AG09309 (cell line): ENCODE data around the gene ZNHIT2.
A peak's percentile ranks its signal among the peaks of the same experiment; 100 is the strongest.

ENCODE experiments used
- DNase-seq: peaks from one replicate; pipeline ENCODE4 v3.0.0-alpha.2; 2010; ENCODE audit warnings: low read depth
- H3K4me3 ChIP-seq: 2 replicates; pipeline ENCODE4 v1.5.1; 2011; ENCODE audit warnings: mild to moderate bottlenecking, low read depth, low read length, moderate library complexity; ENCODE audit not compliant: control insufficient read depth
- TF ChIP-seq, protein P1 (sequence below): IDR thresholded peaks from 2 replicates; pipeline ENCODE4 v1.5.1; 2011; ENCODE audit warnings: mild to moderate bottlenecking, low read depth, low read length, inconsistent platforms; ENCODE audit not compliant: insufficient read depth, control insufficient read depth; ENCODE audit errors: missing control alignments

ZNHIT2 gene

DNA sequence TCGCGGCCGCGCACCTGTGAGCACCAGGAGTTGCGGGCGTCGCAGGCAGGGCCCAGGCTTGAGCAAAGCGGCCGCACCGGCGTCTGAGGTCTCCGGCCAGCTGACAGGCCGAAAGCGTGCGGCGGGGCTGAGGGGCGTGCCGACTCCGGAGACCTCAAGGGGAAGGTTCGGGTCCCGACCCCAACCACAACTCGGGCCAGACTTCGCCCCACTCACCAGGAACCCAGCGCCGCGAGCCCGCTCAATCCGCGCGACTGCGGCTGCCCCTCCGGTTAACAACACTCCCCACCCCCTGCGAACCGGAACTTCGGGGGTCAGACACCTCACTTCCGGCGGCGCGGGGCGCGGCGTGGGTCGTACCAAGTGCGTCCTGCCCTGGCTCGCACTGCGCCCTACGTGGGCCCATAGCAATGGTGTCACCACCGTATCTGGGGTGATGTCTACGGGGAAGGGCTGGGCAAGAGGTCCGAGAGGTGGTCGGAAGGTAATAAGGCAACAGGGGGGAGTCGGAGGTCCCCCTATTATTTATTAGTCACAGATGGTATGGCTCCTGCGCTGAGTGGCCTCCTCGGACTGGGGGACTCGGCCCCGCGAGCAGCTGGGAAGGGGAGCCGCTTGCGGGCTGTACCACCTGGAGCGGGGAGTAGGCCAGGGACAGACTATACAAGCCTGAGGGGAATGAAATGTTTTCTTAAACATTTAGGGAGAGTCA, 16.9 kb upstream of the ZNHIT2 start, which contains the start of gene SYVN1:
Gene SYVN1 (minus strand): TSS at position 280 of the 712 bp plus-strand sequence. CDS start 918 bp downstream, outside the sequence.
- peak within 1 kb of the TSS; percentile 92 for H3K4me3 ChIP-seq
- TF ChIP-seq, protein P1, sequence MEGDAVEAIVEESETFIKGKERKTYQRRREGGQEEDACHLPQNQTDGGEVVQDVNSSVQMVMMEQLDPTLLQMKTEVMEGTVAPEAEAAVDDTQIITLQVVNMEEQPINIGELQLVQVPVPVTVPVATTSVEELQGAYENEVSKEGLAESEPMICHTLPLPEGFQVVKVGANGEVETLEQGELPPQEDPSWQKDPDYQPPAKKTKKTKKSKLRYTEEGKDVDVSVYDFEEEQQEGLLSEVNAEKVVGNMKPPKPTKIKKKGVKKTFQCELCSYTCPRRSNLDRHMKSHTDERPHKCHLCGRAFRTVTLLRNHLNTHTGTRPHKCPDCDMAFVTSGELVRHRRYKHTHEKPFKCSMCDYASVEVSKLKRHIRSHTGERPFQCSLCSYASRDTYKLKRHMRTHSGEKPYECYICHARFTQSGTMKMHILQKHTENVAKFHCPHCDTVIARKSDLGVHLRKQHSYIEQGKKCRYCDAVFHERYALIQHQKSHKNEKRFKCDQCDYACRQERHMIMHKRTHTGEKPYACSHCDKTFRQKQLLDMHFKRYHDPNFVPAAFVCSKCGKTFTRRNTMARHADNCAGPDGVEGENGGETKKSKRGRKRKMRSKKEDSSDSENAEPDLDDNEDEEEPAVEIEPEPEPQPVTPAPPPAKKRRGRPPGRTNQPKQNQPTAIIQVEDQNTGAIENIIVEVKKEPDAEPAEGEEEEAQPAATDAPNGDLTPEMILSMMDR, result no peak
- peak; percentile 51 for DNase-seq

DNA sequence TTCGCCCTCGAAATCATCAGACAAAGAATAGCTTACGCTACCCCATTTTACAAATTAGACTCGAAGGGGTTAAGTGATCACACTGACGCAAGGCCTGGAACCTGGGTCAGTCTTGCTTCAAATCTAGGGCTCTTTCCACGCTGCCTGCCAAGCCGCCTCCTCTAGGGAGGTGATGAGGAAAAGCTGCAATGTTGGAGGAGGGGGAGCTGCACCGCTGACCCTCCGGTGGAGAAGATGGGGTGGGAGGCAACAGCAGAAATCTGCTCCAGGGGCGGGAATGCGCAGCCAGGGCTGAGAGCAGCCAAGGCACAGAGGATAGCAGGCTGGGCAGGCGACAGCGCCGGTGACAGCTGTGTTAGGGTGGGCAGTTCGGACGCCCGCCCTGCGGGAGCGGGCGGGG, 16.2 kb upstream of the ZNHIT2 start:
- TF ChIP-seq, protein P1, result no peak
- H3K4me3 ChIP-seq, result peak overlapping the region; percentile 92
- DNase-seq, result no peak

DNA sequence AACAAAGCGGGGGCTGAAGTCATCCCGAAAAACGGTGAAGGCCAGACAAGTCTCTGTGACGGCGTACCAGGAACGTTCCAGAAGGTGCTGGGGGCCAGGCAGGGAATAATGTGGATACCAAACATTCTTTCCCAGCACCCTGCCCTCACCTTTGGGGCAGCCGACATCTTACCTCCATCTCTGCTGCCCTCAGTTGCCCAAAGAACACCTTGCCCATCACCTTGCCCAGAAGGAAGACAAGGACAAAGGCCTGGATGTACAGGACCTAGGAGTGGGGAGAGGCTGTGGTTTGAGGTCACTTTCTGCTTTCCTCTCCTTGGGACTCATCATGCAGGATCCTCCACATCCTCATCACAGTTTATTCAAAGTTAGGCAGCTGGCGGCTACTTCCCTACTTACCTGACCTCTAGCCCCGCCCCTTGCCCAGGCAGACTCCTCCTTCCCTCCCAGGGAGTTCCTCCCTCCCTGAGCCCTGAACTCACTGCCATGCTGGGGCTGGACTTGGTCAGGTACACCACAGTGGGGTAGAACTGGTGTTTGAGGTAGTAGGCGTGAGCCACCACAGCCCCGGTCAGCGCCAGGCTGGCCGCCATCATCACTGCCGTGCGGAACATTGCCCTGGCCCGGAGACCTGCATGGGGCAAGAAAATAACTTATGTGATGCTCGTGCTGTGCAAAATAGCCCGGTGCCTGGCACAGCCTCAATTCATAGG, 15.6 kb upstream of the ZNHIT2 start:
- DNase-seq, result no peak
- TF ChIP-seq, protein P1, result no peak
- peak overlapping the region; percentile 92 for H3K4me3 ChIP-seq

DNA sequence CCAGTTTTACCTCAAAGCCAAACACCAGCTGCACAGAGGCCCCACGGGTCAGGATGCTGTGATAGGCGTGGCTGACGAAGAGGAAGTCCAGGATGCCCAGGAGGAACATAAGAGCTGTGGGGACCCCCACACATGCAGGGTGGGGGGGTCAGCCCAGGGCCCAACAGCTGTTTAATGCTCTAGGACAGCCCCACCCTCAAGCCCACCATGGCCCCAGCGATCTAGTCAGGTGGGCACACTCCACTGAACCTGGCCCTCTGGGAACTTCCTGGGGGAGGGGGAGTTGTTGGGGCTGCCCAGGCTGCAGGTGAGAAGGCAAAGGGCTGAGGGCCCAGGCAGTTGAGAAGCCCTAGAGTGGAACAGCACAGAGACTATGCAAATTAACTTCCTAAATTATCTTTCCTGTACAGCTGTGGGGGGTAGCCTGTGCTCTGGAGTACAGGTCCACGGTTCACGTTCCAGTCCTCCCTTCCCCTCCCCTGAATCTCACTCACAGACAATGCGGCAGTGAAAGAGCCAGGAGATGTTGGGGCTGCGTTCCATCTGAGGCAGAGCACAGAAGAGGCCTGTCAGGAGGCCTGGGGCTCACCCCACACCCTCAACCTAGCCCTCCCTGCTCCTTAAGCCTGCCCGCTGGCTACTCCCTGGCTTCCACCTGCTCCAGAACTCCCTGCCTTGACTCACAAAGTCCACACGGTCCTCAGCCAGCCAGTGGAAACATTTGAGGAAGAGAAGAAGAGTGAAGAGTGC, 14.9 kb upstream of the ZNHIT2 start:
- no peak overlapping the region for H3K4me3 ChIP-seq
- DNase-seq, result no peak
- TF ChIP-seq, protein P1, result no peak

DNA sequence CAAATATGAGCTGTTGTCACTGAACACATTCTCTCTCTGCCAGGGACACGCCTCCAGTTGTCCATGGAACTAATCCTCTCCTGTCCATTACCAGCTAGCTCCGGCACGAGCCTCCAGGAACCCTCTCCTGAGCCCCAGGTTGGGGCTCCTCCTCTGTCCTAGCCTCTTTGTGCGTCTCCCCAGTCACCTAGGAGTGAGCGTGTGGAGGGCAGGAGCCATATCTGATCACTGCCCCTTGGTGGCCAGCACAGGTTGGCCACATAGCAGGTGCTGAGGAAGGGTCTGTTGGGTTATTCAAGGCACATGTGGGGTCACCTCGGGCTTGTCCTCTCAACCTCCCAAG, 14.4 kb upstream of the ZNHIT2 start:
- no peak for DNase-seq
- TF ChIP-seq, protein P1, result no peak

DNA sequence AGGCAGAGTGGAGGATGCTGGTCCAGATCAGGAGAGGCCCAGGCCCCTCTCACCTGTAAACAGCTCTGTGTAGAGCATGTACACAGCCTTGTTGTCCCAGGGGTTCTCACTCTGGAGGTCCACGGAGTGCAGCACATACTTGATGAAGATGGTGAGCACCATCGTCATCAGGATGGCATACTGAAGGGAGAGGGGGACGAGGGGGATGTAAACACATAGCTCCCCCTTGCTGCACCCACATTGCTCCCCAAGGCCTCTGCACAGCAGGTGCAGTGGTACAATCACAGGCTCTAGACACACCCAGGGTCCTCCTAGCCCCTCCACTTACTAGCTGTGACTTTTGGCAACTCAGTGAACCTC, 13.9 kb upstream of the ZNHIT2 start:
- H3K4me3 ChIP-seq, result no peak overlapping the region
- DNase-seq, result no peak
- TF ChIP-seq, protein P1, result no peak

More for the DNA sequence above, 14.4 kb upstream of the ZNHIT2 start:
- H3K4me3 ChIP-seq, result no peak overlapping the region
